ENCODE measurements around the gene PTOV1. TPM values are rescaled to one million over a fixed set of nuclear protein-coding genes. Genes with fewer than 3 reads are reported as not detected.

Gene PTOV1
- total and polyA plus RNA-seq, 2 of the 4 experiments (the other 2 are of a cell fraction), result 34.4 to 107 TPM

DNA sequence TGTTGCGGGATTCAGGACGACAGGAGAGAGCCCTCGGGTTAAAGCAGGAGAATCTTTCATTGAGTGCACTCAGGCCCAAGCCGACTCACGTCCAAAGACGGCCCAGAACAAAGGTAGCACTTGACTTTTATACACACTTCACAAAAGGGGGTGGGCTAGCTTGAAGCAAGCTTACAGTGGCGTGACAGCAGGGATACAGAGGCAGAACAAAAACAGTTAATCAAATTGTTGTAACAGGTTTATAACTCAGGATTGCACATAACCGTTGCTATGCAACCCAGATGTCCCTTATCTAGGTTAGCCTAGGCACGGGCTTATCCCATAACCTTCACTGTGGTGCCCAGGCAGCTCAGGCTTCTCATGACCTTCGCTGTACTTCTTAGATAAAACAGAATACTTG is 30.8 kb upstream of the PTOV1 start:
- no peaks in the 10 kb centered on the region for H3K9me3 ChIP-seq (ENCODE audit: control insufficient read depth, insufficient read depth, low read length)
- no peak for DNase-seq
- no peak overlapping the region for H2BK5ac ChIP-seq (ENCODE audit: low read depth, low read length, poor library complexity, severe bottlenecking)
- no peak overlapping the region; the same call in 2 of the 3 replicates for H2BK15ac ChIP-seq (ENCODE audit: low read depth, low read length)
- BruUV-seq (replicated peaks), result no TSS peak
- H3K36me3 ChIP-seq (ENCODE audit: control insufficient read depth, insufficient read depth, low read length), result peaks cover 11% of the 10 kb centered on the region
- H2AK9ac ChIP-seq (replicated peaks; ENCODE audit: low read depth, low read length, poor library complexity), result no peak overlapping the region
- no peak overlapping the region for H4K8ac ChIP-seq (ENCODE audit: low read depth in 2 of 2, low read length in 2 of 2)
- no peak overlapping the region for H4K5ac ChIP-seq (ENCODE audit: low read depth, low read length)
- H3K79me1 ChIP-seq (ENCODE audit: low read depth in 1 of 2, low read length in 2 of 2), result peaks cover 22 to 56% of the 10 kb centered on the region in 2 experiments
- ChIA-PET CTCF (no interaction called here), POLR2A (ENCODE audit: unreplicated experiment) (no interaction called here)
- no peak overlapping the region for H2AK5ac ChIP-seq (ENCODE audit: low read depth, low read length)
- 50% methylated on average over 2 of the region's 10 CpGs; no CpG with 5 or more reads in 1 of the 2 experiments for WGBS, 2 experiments (ENCODE audit: extremely low coverage in 2 of 2, insufficient read length in 1 of 2)
- H2AFZ ChIP-seq (replicated peaks; ENCODE audit: low read length, poor library complexity), result no peak overlapping the region
- dilution Hi-C loops (cut with HindIII; ENCODE audit: low sequenced_read_pairs, unreplicated experiment) (no loop called here), intact Hi-C loops (cut with micrococcal nuclease) (no loop called here), in situ Hi-C loops (cut with MboI; ENCODE audit: low sequenced_read_pairs) (no loop called here)
- no peak overlapping the region for H3K4me3 ChIP-seq (ENCODE audit: insufficient read depth, low read depth, low read length)
- no peak overlapping the region for H3K27ac ChIP-seq (ENCODE audit: insufficient read depth, low read length)
- no peak overlapping the region for H3K9ac ChIP-seq (ENCODE audit: low read depth, low read length)
- no peak overlapping the region for H2BK20ac ChIP-seq (ENCODE audit: low read depth, low read length)
- no peak overlapping the region for H3K23ac ChIP-seq (ENCODE audit: low read depth, low read length)
- no peak for ATAC-seq (ENCODE audit: low read depth)
- no peak overlapping the region for H4K91ac ChIP-seq (ENCODE audit: insufficient read depth, low read depth, low read length)
- H3K4ac ChIP-seq (ENCODE audit: low read depth, low read length), result no peak overlapping the region
- no peak overlapping the region for H3K56ac ChIP-seq (ENCODE audit: extremely low read depth, insufficient read depth, low read length)
- peaks cover 3% of the 10 kb centered on the region; the same call in 1 of the 2 replicates for H3K9me1 ChIP-seq (ENCODE audit: insufficient read depth, low read length)
- peaks cover 6% of the 10 kb centered on the region for H3K4me1 ChIP-seq (ENCODE audit: control insufficient read depth, insufficient read depth, low read length)
- H3K18ac ChIP-seq (ENCODE audit: low read depth, low read length), result no peak overlapping the region
- no peak overlapping the region for H3K14ac ChIP-seq (replicated peaks; ENCODE audit: low read depth, low read length)
- no peak overlapping the region for H3K4me2 ChIP-seq (ENCODE audit: low read depth, low read length)
- H4K20me1 ChIP-seq (ENCODE audit: insufficient read depth, low read length), result peaks cover 12% of the 10 kb centered on the region; the same call in 1 of the 2 replicates
- TF ChIP-seq BHLHE40 (IDR thresholded peaks at IDR 0.05; ENCODE audit: low read depth, low read length), result no peak
- TF ChIP-seq POLR2A (IDR thresholded peaks at IDR 0.05; ENCODE audit: low read depth, low read length), result no peak
- H2BK120ac ChIP-seq (ENCODE audit: low read depth, low read length), result no peak overlapping the region
- H3K27me3 ChIP-seq (ENCODE audit: control insufficient read depth, insufficient read depth, low read length), result no peaks in the 10 kb centered on the region
